Stimulated activated CD8-positive, alpha-beta memory T cell treated with anti-CD3 and anti-CD28 coated beads, Interleukin-7, amount 100 ng/mL, for 24 hours (primary cell): Measurements from ENCODE around the gene MCAM.

Experiments
- DNase-seq: peaks from one replicate; pipeline ENCODE4 v3.0.0-alpha.2; 2020; ENCODE audit warnings: low read depth

The MCAM gene, protein sequence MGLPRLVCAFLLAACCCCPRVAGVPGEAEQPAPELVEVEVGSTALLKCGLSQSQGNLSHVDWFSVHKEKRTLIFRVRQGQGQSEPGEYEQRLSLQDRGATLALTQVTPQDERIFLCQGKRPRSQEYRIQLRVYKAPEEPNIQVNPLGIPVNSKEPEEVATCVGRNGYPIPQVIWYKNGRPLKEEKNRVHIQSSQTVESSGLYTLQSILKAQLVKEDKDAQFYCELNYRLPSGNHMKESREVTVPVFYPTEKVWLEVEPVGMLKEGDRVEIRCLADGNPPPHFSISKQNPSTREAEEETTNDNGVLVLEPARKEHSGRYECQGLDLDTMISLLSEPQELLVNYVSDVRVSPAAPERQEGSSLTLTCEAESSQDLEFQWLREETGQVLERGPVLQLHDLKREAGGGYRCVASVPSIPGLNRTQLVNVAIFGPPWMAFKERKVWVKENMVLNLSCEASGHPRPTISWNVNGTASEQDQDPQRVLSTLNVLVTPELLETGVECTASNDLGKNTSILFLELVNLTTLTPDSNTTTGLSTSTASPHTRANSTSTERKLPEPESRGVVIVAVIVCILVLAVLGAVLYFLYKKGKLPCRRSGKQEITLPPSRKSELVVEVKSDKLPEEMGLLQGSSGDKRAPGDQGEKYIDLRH

GRCh38 chr11:119316729-119317591 lies at the start of gene MCAM:
Gene MCAM (minus strand): TSS chr11:119317130. CDS start chr11:119317101, 29 bp downstream.
- no peak for DNase-seq

- no peak for DNase-seq
Measured at GRCh38 chr11:119365071-119365591, 48.2 kb upstream of the MCAM start.

- DNase-seq = no peak
Measured at GRCh38 chr11:119363851-119364590, 47.1 kb upstream of the MCAM start.

DNA sequence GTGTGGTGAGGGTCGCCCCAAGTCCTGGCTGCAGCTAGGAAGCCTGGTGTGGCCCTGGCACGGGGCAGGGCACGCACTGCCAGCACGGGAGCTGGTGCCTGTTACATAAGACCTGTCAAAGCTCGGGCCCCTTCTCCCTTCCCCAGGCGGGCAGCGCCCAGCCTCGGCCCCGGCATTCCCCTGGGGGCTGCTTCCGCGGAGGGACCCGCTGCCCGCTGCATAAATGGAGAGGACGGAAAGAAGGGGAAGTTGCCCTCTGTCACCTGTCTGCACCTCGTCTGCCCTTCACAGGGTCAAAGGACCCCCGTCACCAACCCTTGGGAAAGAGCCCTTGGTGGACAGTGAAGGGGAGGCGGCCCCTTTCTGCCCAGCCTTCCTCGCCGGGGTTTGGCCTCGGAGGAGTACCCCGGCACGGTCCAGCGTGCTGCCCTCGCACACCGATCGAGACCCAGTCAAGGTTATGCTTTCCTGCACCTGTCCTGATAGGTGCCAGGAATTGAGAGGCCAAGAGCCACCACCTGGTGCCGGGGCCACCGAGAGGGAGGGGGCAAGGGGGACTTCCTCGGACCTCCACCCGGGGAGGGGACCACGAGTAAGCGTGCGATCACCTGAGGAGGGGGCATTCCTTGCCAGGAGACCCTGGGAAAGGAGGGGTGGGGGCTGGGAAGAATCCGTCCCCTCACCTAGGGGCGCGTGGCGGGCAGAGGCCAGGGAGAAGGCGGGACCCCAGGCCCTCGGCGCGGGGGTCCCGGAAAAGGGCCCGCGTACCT lies 46.3 kb upstream of the MCAM start:
- no peak for DNase-seq

DNA sequence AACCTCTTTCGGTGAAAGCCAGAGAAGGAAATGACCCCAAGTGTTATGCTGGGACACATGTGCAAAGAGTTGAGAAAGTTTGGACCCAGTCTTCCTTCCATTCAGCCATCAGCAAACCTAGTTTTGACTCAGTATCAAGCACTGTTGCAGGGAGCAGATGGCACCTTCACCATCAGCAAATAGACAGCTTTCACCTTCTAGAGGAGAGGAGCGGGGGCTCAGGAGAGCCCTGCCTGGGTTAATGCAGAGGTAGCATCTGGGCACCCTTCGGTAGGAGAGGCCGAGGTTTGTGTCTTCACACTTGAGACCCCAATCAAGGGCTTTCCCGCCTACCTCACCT lies 45.8 kb upstream of the MCAM start:
- DNase-seq = no peak

DNA sequence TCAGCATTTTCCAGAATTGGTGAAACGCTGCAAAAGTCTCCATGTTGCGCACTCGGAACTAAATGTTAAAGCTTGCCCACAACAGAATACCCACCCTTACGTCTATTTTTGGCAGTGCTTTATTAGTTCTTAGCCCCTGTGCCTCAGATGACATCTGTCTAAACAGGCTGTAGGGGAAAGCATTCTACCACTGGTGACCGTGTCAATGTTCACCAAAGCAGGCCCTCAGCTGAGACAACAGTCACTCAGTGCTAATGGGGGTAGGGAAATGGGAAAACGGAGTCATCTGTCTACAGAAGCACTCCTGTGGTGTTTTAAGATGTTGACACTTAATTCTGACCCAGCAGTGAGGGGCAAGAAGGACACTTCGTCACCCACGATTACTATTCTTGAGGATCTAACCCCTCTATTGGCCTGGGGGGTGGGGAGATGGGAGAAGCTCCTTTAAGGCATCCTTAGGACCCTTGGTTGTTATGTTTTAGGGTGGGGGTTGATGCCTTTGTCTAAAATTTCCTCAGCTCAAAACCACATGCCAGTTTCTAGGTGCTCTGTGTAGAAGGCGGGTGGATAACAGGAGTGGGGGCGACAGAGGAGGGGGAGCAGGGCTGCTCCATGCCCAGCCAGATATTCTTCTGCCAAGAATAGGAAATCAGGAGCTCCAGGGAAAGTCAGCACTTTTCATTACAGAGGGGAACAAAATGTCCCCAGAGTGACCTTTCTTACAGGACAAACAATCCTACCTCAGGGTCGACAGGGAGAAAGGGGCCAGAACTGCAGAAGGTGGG lies 45.2 kb upstream of the MCAM start:
- DNase-seq = no peak

GRCh38 chr11:119361056-119361787 lies 44.3 kb upstream of the MCAM start:
- peak; percentile 25 for DNase-seq

GRCh38 chr11:119359365-119360214 lies 42.7 kb upstream of the MCAM start:
- no peak for DNase-seq

- DNase-seq = no peak
Measured at GRCh38 chr11:119357074-119357473, 40.1 kb upstream of the MCAM start.

DNA sequence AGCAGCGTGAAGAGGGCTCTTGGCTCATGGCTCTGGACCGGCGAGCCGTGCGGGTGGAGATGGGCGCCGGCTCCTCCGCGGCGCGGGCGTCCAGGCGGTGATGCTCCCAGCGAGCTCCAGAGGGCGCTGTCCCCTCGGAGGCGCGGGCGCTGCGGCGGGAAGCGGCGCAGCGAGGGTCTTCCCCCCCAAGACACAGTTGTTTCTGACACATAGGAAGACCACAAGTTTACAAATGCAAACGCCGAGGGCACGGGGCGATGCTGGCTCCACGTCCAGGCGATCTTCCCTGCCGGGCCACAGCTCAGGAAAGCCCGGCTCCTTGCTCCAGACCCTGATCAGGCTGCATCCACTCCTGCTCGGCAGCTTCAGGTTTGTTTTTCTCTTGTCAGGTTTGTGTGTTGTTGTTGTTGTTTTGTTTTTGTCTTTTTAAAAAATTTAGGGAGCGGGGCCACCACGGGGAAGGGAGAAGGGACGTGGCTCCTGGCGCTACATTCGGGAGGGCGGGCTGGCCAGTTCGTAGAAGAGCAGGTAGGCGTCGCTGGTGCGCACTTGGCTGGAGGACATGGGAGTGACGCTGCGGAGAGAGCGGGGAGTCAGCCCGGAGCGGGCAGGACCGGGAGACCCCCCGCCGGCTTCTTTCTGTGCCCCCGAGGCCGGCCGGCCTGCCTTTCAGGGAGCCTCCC lies 39.6 kb upstream of the MCAM start:
- DNase-seq = peak; percentile 41

DNA sequence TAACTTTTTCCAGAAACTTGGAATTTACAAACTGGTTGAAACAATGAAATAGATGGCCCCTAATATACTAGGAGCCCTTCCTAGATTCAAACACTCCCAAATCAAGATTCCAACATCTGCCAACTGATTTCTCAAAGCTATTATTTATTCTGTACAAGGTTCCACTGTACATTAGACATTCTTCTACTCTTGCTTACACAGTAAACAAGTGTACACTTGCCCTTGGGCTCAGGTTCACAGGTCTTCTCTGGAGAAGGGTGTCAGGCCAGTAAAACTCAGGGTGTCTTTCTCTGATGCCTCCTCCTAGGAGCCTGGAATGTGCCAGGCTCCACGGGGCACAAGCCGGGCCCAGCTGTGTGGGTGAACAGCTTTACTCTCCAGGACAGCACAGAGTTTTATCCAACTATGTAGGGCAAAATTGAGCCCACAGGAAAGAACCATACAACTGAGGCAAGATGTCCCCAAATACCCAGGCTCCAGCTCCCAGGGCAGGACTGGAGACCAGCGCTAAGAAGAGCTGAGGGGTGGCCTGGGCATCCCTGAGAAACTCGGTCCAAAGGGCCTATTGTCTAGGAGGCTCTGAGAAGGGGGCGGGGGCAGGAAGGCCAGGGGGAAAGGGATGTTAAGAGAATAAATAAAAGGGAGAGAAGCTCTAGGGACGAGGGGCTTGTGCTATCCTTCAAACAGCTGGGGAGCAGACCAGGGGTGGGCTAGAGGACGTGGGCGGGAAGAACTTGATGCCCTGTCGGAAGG lies 38.3 kb upstream of the MCAM start:
- DNase-seq = no peak

GRCh38 chr11:119352857-119353260 lies 35.9 kb upstream of the MCAM start:
- DNase-seq = no peak

GRCh38 chr11:119351232-119351631 lies 34.3 kb upstream of the MCAM start:
- DNase-seq = no peak

- DNase-seq = no peak
Measured at GRCh38 chr11:119350302-119350701, 33.4 kb upstream of the MCAM start.

GRCh38 chr11:119347940-119348605 lies 31.1 kb upstream of the MCAM start:
- DNase-seq = no peak

DNA sequence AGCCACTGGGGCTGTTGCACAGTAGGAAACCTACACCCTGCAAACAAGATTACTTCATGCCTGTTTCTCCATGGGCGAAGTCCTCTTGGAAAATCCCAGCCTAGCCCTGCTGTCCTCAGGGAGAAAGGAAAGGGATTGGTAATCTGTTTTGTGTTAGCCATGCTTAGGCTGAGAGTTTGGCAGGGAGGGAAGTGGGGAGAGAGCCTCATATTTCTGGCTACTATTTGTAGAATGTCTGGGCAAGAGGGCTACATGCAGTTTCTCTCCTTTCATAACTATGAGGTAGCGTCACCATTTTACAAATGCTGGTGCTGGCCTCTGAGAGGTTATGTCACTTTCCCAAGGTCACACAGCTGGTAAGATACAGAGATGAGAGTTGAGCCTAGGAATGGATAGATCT lies 30.3 kb upstream of the MCAM start:
- no peak for DNase-seq

DNA sequence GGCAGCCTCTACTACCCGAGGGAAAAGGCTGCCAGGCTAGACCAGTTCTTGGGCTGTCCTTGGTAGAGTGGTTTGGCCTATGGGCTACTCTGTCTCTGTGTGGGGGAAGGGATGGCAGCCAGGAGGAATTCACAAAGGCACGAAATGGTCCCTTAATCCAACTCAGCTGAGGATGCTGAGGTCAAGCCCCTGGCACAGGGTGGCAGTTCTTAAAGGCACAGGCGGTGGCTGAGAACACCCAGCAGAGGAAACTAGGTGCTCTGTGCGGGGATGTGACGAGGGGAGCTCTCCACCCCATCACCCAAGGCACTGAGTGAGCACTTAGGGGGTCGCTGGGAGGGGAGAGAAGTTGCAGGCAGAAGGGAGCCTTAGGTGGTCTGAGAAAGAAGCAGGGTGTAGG lies 29.7 kb upstream of the MCAM start, which contains the start of gene MFRP:
Gene MFRP, minus strand, starts transcription at position 101 of the 400 bp plus-strand sequence. CDS start 192 bp downstream, outside the sequence.
- DNase-seq = no peak
